ENCODE measurements around the gene RAB1B.

RAB1B gene

DNA sequence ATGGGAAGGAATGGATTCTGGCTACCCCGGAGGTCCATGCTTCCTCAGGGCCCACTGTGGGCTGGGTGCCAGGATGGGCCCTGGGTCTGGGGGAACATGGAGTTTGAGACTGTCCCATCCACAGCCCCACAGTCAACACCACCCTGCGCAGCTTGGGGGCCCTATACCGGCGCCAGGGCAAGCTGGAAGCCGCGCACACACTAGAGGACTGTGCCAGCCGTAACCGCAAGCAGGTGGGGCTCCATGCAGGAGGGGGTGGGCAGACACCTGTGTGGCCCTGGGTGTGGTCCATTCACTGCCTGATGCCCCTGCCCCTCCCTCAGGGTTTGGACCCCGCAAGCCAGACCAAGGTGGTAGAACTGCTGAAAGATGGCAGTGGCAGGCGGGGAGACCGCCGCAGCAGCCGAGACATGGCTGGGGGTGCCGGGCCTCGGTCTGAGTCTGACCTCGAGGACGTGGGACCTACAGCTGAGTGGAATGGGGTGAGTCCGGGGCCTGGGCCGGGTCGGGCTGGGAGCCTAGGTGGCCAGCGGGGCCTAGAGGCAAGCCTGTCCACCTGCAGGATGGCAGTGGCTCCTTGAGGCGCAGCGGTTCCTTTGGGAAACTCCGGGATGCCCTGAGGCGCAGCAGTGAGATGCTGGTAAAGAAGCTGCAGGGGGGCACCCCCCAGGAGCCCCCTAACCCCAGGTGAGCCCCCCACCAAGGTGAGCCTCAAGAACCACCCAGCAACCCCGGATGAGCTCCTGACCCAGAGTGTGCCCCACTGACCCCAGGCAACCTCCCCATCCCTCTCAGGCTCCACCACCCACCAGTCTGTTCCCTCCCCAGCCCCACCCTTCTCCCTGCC is 2.7 kb upstream of the RAB1B start:
- TF ChIP-seq, protein P1, sequence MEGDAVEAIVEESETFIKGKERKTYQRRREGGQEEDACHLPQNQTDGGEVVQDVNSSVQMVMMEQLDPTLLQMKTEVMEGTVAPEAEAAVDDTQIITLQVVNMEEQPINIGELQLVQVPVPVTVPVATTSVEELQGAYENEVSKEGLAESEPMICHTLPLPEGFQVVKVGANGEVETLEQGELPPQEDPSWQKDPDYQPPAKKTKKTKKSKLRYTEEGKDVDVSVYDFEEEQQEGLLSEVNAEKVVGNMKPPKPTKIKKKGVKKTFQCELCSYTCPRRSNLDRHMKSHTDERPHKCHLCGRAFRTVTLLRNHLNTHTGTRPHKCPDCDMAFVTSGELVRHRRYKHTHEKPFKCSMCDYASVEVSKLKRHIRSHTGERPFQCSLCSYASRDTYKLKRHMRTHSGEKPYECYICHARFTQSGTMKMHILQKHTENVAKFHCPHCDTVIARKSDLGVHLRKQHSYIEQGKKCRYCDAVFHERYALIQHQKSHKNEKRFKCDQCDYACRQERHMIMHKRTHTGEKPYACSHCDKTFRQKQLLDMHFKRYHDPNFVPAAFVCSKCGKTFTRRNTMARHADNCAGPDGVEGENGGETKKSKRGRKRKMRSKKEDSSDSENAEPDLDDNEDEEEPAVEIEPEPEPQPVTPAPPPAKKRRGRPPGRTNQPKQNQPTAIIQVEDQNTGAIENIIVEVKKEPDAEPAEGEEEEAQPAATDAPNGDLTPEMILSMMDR (conservative IDR thresholded peaks at IDR 0.05; ENCODE audit: low read depth, low read length): no peak
- no peak overlapping the region for H3K4me3 ChIP-seq (ENCODE audit: low read length)
- DNase-seq (ENCODE audit: low read depth): no peak

DNA sequence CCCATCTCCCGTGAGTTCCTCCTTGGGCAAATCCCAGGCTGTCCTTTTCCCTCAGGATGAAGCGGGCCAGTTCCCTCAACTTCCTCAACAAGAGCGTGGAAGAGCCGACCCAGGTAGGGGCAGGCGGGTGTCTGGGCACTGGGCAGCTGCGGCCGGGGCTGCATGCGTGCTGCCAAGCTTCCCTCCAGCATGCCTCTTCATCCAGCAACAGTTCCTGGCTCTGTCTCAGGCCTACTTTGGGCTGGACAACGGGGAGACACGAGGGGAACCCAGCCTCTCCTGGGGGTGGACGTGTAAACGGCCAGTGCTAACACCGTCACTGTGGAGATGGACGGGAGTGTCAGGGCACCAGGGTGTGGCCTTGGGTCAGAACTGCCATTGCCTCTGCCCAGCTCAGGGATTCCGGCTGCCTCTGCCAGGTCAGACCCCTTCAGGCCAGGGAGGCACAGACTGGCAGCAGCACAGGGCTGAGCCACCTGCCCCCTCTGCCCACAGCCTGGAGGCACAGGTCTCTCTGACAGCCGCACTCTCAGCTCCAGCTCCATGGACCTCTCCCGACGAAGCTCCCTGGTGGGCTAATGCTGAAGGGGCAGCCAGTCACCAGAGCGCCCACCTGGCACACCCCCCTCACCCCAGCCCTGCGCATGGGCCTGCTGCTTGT is 1.9 kb upstream of the RAB1B start:
- TF ChIP-seq, protein P1 (conservative IDR thresholded peaks at IDR 0.05; ENCODE audit: low read depth, low read length): no peak
- peak overlapping the region; percentile 69 for H3K4me3 ChIP-seq (ENCODE audit: low read length)
- DNase-seq (ENCODE audit: low read depth): no peak

DNA sequence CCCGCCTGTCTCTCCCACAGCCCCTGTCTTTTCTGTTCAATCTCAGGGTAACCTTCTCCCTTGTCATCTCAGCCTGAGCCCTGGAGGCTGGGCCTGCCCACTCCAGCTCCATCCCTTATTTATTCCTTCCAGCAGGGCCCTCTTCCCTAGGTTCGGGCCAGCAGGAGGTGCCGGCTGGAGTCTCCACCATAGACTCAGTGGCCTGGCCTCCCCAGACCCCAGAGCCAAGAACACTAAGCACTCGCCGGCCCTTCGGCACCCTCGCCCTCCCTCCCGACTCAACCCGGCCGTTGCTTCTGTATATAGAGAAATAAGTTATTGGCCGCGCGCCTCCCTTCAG is 1.4 kb upstream of the RAB1B start:
- no peak for DNase-seq (ENCODE audit: low read depth)
- H3K4me3 ChIP-seq (ENCODE audit: low read length): peak overlapping the region; percentile 69
- TF ChIP-seq, protein P1 (conservative IDR thresholded peaks at IDR 0.05; ENCODE audit: low read depth, low read length): peak; percentile 6

DNA sequence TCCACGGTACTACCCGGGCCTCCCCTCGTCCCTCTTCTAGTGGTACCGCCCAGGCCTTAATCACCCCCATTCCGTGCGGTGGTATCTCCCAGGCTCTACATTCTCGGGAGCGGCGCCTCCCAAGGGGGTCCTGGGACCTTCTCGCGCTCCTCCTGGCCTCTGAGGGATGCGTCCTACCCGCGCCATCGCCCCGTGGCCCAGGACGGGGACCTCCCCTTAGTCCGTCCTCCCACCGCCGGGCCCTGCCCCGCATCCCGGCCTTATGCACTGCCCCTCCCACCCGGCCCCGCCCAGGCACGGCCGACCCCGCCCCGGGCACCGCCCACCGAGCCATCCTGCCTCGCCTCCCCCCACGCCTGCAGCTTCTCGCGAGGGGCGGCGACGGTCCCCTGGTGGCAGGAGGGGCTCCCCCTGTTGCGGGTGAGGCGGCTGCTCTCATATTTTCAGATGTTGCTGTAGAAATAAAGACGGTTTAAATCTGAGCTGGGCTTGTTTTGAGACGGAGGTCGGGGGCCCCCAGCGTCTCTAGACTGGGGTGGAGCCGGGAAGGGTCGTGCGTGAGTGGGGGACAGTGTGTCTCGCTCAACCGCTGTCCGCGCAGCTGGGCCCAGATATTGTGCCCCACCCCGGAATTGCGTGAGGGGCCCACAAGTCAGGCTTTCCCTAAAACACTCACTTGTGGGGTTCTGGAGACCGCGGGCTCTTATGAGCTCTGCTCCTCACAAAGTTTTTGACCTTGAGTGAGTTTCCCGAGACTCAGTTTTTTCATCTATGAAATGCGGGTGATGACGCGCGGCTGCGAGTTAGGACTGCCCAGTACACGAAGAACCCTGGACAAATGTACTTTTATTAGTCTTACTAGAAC is 828 bp upstream of the RAB1B start:
- H3K4me3 ChIP-seq (ENCODE audit: low read length): peak overlapping the region; percentile 69
- DNase-seq (ENCODE audit: low read depth): peak; percentile 48
- TF ChIP-seq, protein P1 (conservative IDR thresholded peaks at IDR 0.05; ENCODE audit: low read depth, low read length): no peak

DNA sequence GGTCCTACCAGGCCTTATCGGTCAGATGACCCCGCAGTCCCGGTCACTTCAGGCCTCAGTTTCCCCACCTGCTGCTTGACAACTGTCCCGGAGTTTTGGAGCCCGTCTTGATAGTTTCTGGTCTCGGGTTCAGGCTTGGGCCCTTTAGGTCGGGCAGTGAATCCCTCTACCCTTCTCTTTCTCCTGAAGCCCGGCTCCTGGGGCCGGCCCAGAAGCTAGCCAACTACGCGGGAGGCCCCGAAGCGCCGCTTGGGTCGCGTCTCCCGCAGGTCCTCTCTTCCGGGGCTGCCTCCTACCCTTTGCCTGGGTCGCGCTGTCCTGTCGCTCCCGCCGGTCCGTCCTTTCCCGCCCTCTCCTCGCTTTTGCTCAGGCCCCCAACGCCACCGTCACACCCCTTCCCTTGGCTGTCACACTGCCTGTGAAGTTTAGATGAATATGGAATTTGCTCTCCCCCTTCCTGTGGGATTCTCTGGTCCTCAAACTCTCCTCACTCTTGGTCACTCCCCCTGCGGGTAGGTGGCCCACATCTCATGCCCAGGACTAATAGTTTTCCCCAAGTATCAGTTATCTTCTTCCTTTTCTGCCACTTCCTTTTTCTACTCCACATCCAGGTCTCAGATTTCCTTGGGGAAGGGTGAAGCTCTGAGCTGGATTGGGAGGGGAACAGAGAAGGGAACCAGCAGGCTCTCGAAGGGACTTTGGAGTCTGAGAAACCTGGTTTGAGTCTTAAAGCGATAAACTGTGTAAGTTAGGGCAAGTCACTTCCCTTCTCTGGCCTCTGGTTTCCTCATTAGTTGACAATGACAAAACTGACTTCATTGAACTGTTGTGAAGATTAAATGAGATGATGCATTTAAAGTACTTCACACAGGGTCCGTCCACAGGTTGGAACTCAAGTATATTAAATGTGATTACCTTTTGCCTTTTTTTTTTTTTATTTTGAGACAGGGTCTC is 790 bp downstream of the RAB1B start:
- H3K4me3 ChIP-seq (ENCODE audit: low read length): peak overlapping the region; percentile 98
- DNase-seq (ENCODE audit: low read depth): no peak
- TF ChIP-seq, protein P1 (conservative IDR thresholded peaks at IDR 0.05; ENCODE audit: low read depth, low read length): peak; percentile 37

DNA sequence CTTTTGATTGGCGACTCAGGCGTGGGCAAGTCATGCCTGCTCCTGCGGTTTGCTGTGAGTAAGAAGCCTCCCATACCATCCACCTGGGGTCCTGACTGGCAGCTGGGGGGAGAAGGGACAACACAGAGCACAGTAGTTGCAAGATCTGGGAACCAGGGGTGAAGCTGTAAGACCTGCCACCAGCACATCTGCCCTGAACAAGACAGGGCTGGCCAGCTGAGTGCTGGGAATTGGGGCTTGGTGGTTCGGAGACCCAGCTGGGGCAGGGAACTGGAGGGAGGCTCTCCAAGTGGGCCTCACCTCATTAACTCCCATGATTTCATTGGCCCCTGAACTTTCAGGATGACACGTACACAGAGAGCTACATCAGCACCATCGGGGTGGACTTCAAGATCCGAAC is 3.4 kb downstream of the RAB1B start:
- TF ChIP-seq, protein P1 (conservative IDR thresholded peaks at IDR 0.05; ENCODE audit: low read depth, low read length): no peak
- H3K4me3 ChIP-seq (ENCODE audit: low read length): no peak overlapping the region
- no peak for DNase-seq (ENCODE audit: low read depth)

All from retinal pigment epithelial cell (primary cell).